Measurements from ENCODE around the gene GPR18.

- TF ChIP-seq CTCF (conservative IDR thresholded peaks at IDR 0.05; ENCODE audit: low read length) (no peak), EZH2phosphoT487 (IDR thresholded peaks at IDR 0.05; ENCODE audit: borderline replicate concordance, low read depth, low read length) (no peak)
Measured at GRCh38 chr13:99301056-99301838, 43.1 kb upstream of the GPR18 start.

All from OCI-LY7 (cell line).